H1 (cell line): Measurements from ENCODE around the gene ASB8. TPM values are rescaled to one million over a fixed set of nuclear protein-coding genes. Genes with fewer than 3 reads are reported as not detected.

Experiments used
- BRCA1 ChIP-seq: IDR thresholded peaks from 2 replicates; pipeline ENCODE4 v1.6.1; 2012; ENCODE audit warnings: low read depth, low read length, improper control_type of control experiment
- CBX5 ChIP-seq: fragments of 300-800, 300-1000 bp; sonication (generic); IDR thresholded peaks from 2 replicates; pipeline ENCODE4 v1.7.1; 2016; ENCODE audit warnings: antibody characterized with exemption, low read length, low read depth
- CEBPB ChIP-seq: IDR thresholded peaks from 2 replicates; pipeline ENCODE4 v1.6.1; 2012; ENCODE audit warnings: low read depth, low read length
- EGR1 ChIP-seq: IDR thresholded peaks from 2 replicates; pipeline ENCODE4 v1.6.1; 2011; ENCODE audit warnings: low read depth, low read length, borderline replicate concordance
- EP300 ChIP-seq, 2 experiments: IDR thresholded peaks; 1 replicate in 1 of 2; 2 replicates in 1 of 2; pipeline ENCODE4 v1.6.1; 2011 to 2012; ENCODE audit warnings: low read depth in 2 of 2, low read length in 2 of 2, mild to moderate bottlenecking in 2 of 2, borderline replicate concordance in 1 of 2, inconsistent platforms in 1 of 2, moderate library complexity in 1 of 2
- GTF2F1 ChIP-seq: IDR thresholded peaks from 2 replicates; pipeline ENCODE4 v1.6.1; 2012; ENCODE audit warnings: low read depth, low read length, improper control_type of control experiment, borderline replicate concordance
- HDAC2 ChIP-seq, 2 experiments: fragments of 300-600 bp in 1 of 2; sonication (generic) in 1 of 2; IDR thresholded peaks; 2 replicates each; pipeline ENCODE4 v1.6.1; 2011 to 2012; ENCODE audit warnings: low read depth in 2 of 2, low read length in 2 of 2, mild to moderate bottlenecking in 2 of 2, moderate library complexity in 2 of 2, borderline replicate concordance in 1 of 2, inconsistent platforms in 1 of 2
- JUN ChIP-seq: IDR thresholded peaks from 2 replicates; pipeline ENCODE4 v1.6.1; 2011; ENCODE audit warnings: low read depth, mild to moderate bottlenecking, improper control_type of control experiment, low read length
- MAFK ChIP-seq: IDR thresholded peaks from 2 replicates; pipeline ENCODE4 v1.6.1; 2012; ENCODE audit warnings: low read depth, mild to moderate bottlenecking, improper control_type of control experiment, low read length
- PHF8 ChIP-seq: fragments of 200-600 bp; sonication (generic); conservative IDR thresholded peaks from 2 replicates; pipeline ENCODE4 v1.7.1; 2012; ENCODE audit warnings: low read depth, mild to moderate bottlenecking, inconsistent platforms, low read length, moderate library complexity
- POLR2A ChIP-seq, 2 experiments: IDR thresholded peaks; 1 replicate in 1 of 2; 2 replicates in 1 of 2; pipeline ENCODE4 v1.6.1; 2011; ENCODE audit warnings: low read depth in 2 of 2, low read length in 2 of 2, mild to moderate bottlenecking in 2 of 2; ENCODE audit errors: control extremely low read depth in 1 of 2
- POLR2AphosphoS5 ChIP-seq: IDR thresholded peaks from 2 replicates; pipeline ENCODE4 v1.6.1; 2011; ENCODE audit warnings: low read depth, low read length
- RBBP5 ChIP-seq: IDR thresholded peaks from 2 replicates; pipeline ENCODE4 v1.7.1; 2012; ENCODE audit warnings: low read depth, mild to moderate bottlenecking, inconsistent platforms, low read length, moderate library complexity, borderline replicate concordance
- RFX5 ChIP-seq: IDR thresholded peaks from 2 replicates; pipeline ENCODE4 v1.6.1; 2011; ENCODE audit warnings: low read depth, low read length, improper control_type of control experiment, borderline replicate concordance
- SP1 ChIP-seq: IDR thresholded peaks from 2 replicates; pipeline ENCODE4 v1.6.1; 2011; ENCODE audit warnings: low read depth, low read length
- YY1 ChIP-seq: IDR thresholded peaks from 2 replicates; pipeline ENCODE4 v1.6.1; 2011; ENCODE audit warnings: low read depth, mild to moderate bottlenecking, low read length
- ZNF274 ChIP-seq: IDR thresholded peaks from 2 replicates; pipeline ENCODE4 v1.7.0; 2012; ENCODE audit warnings: low read length, borderline replicate concordance; ENCODE audit errors: extremely low read depth
- polyA plus RNA-seq, 7 experiments: library from polyadenylated mRNA; depleted of rRNA in 3 of 7; stranded (reverse) in 5 of 7; unstranded in 2 of 7; fragments of >200 nt in 5 of 7; fragments of 200-250 nt in 2 of 7; gene quantifications; 1 replicate in 5 of 7; 2 replicates in 1 of 7; 4 replicates in 1 of 7; pipeline versions ENCODE4 v1.2.1 to v1.2.3, GENCODE V29; 2011 to 2013; ENCODE audit warnings: missing spikeins in 2 of 7, mixed read lengths in 2 of 7
- total RNA-seq: library from RNA; stranded (reverse); fragmentation: NEBNext Ultra II Directional; extraction: Animal tissue kit (Norgen Biotek cat#: 25700); gene quantifications from 2 replicates; pipeline ENCODE4 v1.2.1, GENCODE V29; 2021
- TF ChIP-seq, protein P1 (sequence below): IDR thresholded peaks from 2 replicates; pipeline ENCODE4 v1.6.1; 2011; ENCODE audit warnings: low read length, improper control_type of control experiment
- TF ChIP-seq, protein P2 (sequence below): IDR thresholded peaks from 2 replicates; pipeline ENCODE4 v1.6.1; 2011; ENCODE audit warnings: low read depth, mild to moderate bottlenecking, low read length; ENCODE audit not compliant: insufficient read depth
- TF ChIP-seq, protein P3 (sequence below): IDR thresholded peaks from 2 replicates; pipeline ENCODE4 v1.6.1; 2012; ENCODE audit warnings: low read length, inconsistent platforms

The ASB8 gene
- total and polyA plus RNA-seq, 2 of the 8 experiments (the other 6 are each of a cell fraction or from before 2014, with no cell fraction given): 3.8 to 8.3 TPM

DNA sequence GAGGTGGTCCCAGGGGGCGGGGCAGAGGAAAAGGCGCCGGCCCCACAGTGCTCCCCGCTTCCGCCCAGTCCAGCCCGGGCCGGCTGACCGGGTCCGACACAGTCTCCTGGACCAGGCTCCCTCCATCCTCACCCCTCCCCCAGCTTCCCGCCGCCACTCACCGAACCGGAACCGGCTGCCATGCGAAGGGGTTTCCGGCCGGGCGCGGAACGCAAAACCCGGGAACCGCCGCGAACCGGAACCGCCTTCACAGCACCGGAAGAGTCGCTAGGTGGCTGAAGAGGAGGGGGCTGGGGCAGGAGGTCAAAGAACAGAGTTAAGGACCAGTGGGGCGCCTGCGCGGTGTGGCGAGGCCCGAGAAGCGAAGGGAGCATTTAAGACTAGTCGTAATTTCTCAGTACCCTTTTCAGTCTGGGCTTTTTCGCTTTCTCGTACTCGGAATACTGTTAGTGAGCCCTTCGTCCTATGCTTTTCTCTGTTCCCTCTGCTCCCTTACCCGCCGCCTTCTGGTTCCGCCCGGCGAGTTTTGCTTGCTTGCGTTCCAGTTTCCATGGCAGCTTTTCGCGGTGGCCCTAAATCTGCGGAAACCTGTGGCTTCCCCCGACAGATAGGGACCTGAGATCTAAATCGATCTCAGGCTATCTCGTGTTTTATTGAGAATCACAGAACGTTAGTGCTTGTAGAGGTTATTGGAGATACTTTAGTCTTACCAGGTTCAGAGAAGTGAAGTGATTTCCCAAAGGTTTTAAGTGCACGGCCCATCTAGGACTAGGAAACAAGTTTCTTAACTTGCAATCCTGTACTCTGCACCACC lies 51.2 kb downstream of the ASB8 start, which contains the start of gene SENP1 (continued):
- TF ChIP-seq RFX5 (no peak), JUN (no peak), GTF2F1 (no peak), ZNF274 (no peak), BRCA1 (no peak), SP1 (peak; percentile 52), POLR2AphosphoS5 (peak; percentile 84), POLR2A (IDR thresholded peaks at IDR 0.05; ENCODE audit: control extremely low read depth in 1 of 2, low read depth in 2 of 2, low read length in 2 of 2) (peak; percentile 59 to 97), YY1 (0 out of 2 replicates have a peak, but pooled peaks have one; percentile 16), MAFK (no peak), RBBP5 (peak; percentile 67), EP300 (IDR thresholded peaks at IDR 0.05; ENCODE audit: borderline replicate concordance in 1 of 2, low read depth in 2 of 2, low read length in 2 of 2) (peak in 1 of 2 experiments; percentile 59; a peak in 1 of 3 replicates), CEBPB (no peak), CBX5 (no peak), HDAC2 (IDR thresholded peaks at IDR 0.05; ENCODE audit: borderline replicate concordance in 1 of 2, low read depth in 2 of 2, low read length in 2 of 2) (peak in 1 of 2 experiments; percentile 67; a peak in 1 of 4 replicates), EGR1 (peak; percentile 47; the same call in 1 of the 2 replicates), PHF8 (no peak; the same call in none of the 2 replicates)
- TF ChIP-seq, protein P1, sequence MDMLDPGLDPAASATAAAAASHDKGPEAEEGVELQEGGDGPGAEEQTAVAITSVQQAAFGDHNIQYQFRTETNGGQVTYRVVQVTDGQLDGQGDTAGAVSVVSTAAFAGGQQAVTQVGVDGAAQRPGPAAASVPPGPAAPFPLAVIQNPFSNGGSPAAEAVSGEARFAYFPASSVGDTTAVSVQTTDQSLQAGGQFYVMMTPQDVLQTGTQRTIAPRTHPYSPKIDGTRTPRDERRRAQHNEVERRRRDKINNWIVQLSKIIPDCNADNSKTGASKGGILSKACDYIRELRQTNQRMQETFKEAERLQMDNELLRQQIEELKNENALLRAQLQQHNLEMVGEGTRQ: no peak
- TF ChIP-seq, protein P2, sequence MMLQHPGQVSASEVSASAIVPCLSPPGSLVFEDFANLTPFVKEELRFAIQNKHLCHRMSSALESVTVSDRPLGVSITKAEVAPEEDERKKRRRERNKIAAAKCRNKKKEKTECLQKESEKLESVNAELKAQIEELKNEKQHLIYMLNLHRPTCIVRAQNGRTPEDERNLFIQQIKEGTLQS: no peak
- TF ChIP-seq, protein P3, sequence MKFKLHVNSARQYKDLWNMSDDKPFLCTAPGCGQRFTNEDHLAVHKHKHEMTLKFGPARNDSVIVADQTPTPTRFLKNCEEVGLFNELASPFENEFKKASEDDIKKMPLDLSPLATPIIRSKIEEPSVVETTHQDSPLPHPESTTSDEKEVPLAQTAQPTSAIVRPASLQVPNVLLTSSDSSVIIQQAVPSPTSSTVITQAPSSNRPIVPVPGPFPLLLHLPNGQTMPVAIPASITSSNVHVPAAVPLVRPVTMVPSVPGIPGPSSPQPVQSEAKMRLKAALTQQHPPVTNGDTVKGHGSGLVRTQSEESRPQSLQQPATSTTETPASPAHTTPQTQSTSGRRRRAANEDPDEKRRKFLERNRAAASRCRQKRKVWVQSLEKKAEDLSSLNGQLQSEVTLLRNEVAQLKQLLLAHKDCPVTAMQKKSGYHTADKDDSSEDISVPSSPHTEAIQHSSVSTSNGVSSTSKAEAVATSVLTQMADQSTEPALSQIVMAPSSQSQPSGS: no peak
